Activated CD8-positive, alpha-beta memory T cell treated with anti-CD3 and anti-CD28 coated beads for 36 hours (primary cell): ENCODE measurements around the gene DKK3. TPM values are rescaled to one million over a fixed set of nuclear protein-coding genes. Genes with fewer than 3 reads are reported as not detected.

Experiments
- CTCF ChIA-PET: fragments of 350-600 bp; sonication (Branson Sonifier 250); formaldehyde crosslinking; loops from one replicate; lab custom pipeline; 2021; ENCODE audit warnings: antibody characterized with exemption; lab: Charles Lee
- POLR2A ChIA-PET: fragments of 350-600 bp; sonication (Branson Sonifier 250); formaldehyde crosslinking; loops from one replicate; lab custom pipeline; 2021; ENCODE audit warnings: antibody characterized with exemption; lab: Charles Lee
- total RNA-seq, 2 experiments: library from RNA; stranded (reverse); gene quantifications; one replicate each; pipeline ENCODE4 v1.2.3, GENCODE V29; 2021

DKK3 gene
- total RNA-seq, 2 experiments from 2014 or later: 0.17 to 0.23 TPM

- POLR2A ChIA-PET: no interaction called here
- CTCF ChIA-PET: interaction anchor here (1.4 kb wide), 1 partner anchor 43 kb away, joined by 3 read pairs; no protein-coding TSS in a partner anchor
These were observed 1.3 kb upstream of the DKK3 start for GRCh38 chr11:12009617-12010321.

- POLR2A ChIA-PET: no interaction called here
- CTCF ChIA-PET: interaction anchor here (1.4 kb wide), 1 partner anchor 42 kb away, joined by 3 read pairs; no protein-coding TSS in a partner anchor
These were observed 577 bp upstream of the DKK3 start for GRCh38 chr11:12008790-12009616.

GRCh38 chr11:12007230-12007593, 1.2 kb downstream of the DKK3 start:
- ChIA-PET POLR2A (no interaction called here), CTCF (interaction anchor here (0.6 kb wide), 1 partner anchor 40 kb away, joined by 3 read pairs; no protein-coding TSS in a partner anchor)

GRCh38 chr11:12006552-12007229, 1.7 kb downstream of the DKK3 start:
- ChIA-PET POLR2A (no interaction called here), CTCF (interaction anchor here (0.6 kb wide), 1 partner anchor 40 kb away, joined by 3 read pairs; no protein-coding TSS in a partner anchor)

- ChIA-PET POLR2A (no interaction called here), CTCF (no interaction called here)
These were observed 3.0 kb downstream of the DKK3 start for GRCh38 chr11:12005476-12005875.

GRCh38 chr11:12005061-12005460, 3.4 kb downstream of the DKK3 start:
- POLR2A ChIA-PET: no interaction called here
- CTCF ChIA-PET: no interaction called here

GRCh38 chr11:12003815-12004214, 4.6 kb downstream of the DKK3 start:
- ChIA-PET CTCF (no interaction called here), POLR2A (no interaction called here)

- CTCF ChIA-PET: no interaction called here
- POLR2A ChIA-PET: no interaction called here
These were observed 5.1 kb downstream of the DKK3 start for GRCh38 chr11:12003336-12003735.

- POLR2A ChIA-PET: no interaction called here
- CTCF ChIA-PET: no interaction called here
These were observed 7.2 kb downstream of the DKK3 start for GRCh38 chr11:12001186-12001585.

GRCh38 chr11:11998091-11998781, 10.2 kb downstream of the DKK3 start:
- ChIA-PET CTCF (no interaction called here), POLR2A (no interaction called here)

GRCh38 chr11:11997049-11997322, 11.4 kb downstream of the DKK3 start:
- CTCF ChIA-PET: interaction anchor here (0.9 kb wide), 1 partner anchor 30 kb away, joined by 3 read pairs; no protein-coding TSS in a partner anchor
- POLR2A ChIA-PET: no interaction called here

- CTCF ChIA-PET: interaction anchor here (0.9 kb wide), 1 partner anchor 29 kb away, joined by 3 read pairs; no protein-coding TSS in a partner anchor
These were observed 11.9 kb downstream of the DKK3 start for GRCh38 chr11:11996321-11997048.

GRCh38 chr11:11995601-11996000, 12.8 kb downstream of the DKK3 start:
- ChIA-PET POLR2A (no interaction called here), CTCF (no interaction called here)

More at GRCh38 chr11:11996321-11997048, 11.9 kb downstream of the DKK3 start:
- POLR2A ChIA-PET: no interaction called here

- ChIA-PET CTCF (no interaction called here), POLR2A (no interaction called here)
These were observed 14.6 kb downstream of the DKK3 start for GRCh38 chr11:11993839-11994238.

GRCh38 chr11:11992257-11993212, 15.9 kb downstream of the DKK3 start:
- POLR2A ChIA-PET: no interaction called here
- CTCF ChIA-PET: interaction anchor here (1.5 kb wide), 1 partner anchor 25 kb away, joined by 4 read pairs; no protein-coding TSS in a partner anchor

GRCh38 chr11:11989774-11990744, 18.4 kb downstream of the DKK3 start:
- ChIA-PET CTCF (no interaction called here), POLR2A (no interaction called here)
